Urothelium cell line (cell line): Measurements from ENCODE around the gene LINS1.

ENCODE experiments used
- DNase-seq: peaks from one replicate; pipeline ENCODE4 v3.0.0; 2011; ENCODE audit warnings: low spot score, mixed read lengths
- FAIRE-seq: peaks from 2 replicates; lab custom pipeline; 2011; peaks lifted over from hg19 to GRCh38; lab: Jason Lieb, UNC

The LINS1 gene

GRCh38 chr15:100602064-100602822 lies at the start of gene LINS1, which contains the start of gene ASB7:
Gene LINS1, minus strand, starts transcription at chr15:100602184. Its CDS starts 21,342 bp downstream, at chr15:100580842.
Gene ASB7, plus strand, starts transcription at chr15:100602589. Its CDS starts 9,628 bp downstream, at chr15:100612217.
- peak; percentile 99 for DNase-seq
- peak; percentile 98 for FAIRE-seq

GRCh38 chr15:100651253-100651652 lies 49.3 kb upstream of the LINS1 start:
- FAIRE-seq (no peak), DNase-seq (no peak)

GRCh38 chr15:100650685-100651084 lies 48.7 kb upstream of the LINS1 start:
- FAIRE-seq: no peak
- DNase-seq: no peak

- FAIRE-seq (no peak), DNase-seq (no peak)
These were observed 47.0 kb upstream of the LINS1 start for GRCh38 chr15:100648951-100649350.

- no peak for FAIRE-seq
These were observed 43.7 kb upstream of the LINS1 start for GRCh38 chr15:100645671-100646070.

GRCh38 chr15:100642950-100643338 lies 41.0 kb upstream of the LINS1 start:
- FAIRE-seq (no peak), DNase-seq (no peak)

More at GRCh38 chr15:100645671-100646070, 43.7 kb upstream of the LINS1 start:
- no peak for DNase-seq

- FAIRE-seq (no peak), DNase-seq (no peak)
These were observed 40.4 kb upstream of the LINS1 start for GRCh38 chr15:100642213-100642949.

GRCh38 chr15:100638177-100638730 lies 36.3 kb upstream of the LINS1 start:
- FAIRE-seq (no peak), DNase-seq (no peak)

- DNase-seq: no peak
- FAIRE-seq: no peak
These were observed 33.6 kb upstream of the LINS1 start for GRCh38 chr15:100635406-100636071.

GRCh38 chr15:100633763-100634075 lies 31.7 kb upstream of the LINS1 start:
- DNase-seq (no peak), FAIRE-seq (no peak)

- DNase-seq (no peak), FAIRE-seq (no peak)
These were observed 29.8 kb upstream of the LINS1 start for GRCh38 chr15:100631831-100632230.

GRCh38 chr15:100628746-100629145 lies 26.8 kb upstream of the LINS1 start:
- FAIRE-seq (no peak), DNase-seq (no peak)

GRCh38 chr15:100627789-100628395 lies 25.9 kb upstream of the LINS1 start:
- peak; percentile 64 for DNase-seq
- FAIRE-seq: no peak

GRCh38 chr15:100623301-100623700 lies 21.3 kb upstream of the LINS1 start:
- FAIRE-seq: no peak
- no peak for DNase-seq

- DNase-seq: no peak
- no peak for FAIRE-seq
These were observed 14.7 kb upstream of the LINS1 start for GRCh38 chr15:100616700-100617099.

- no peak for DNase-seq
- FAIRE-seq: no peak
These were observed 13.8 kb upstream of the LINS1 start for GRCh38 chr15:100615801-100616200.

- DNase-seq (no peak), FAIRE-seq (no peak)
These were observed 12.9 kb upstream of the LINS1 start for GRCh38 chr15:100614918-100615317.

- FAIRE-seq: no peak
- DNase-seq: no peak
These were observed 12.4 kb upstream of the LINS1 start for GRCh38 chr15:100614336-100614735.

- FAIRE-seq (no peak), DNase-seq (no peak)
These were observed 11.2 kb upstream of the LINS1 start for GRCh38 chr15:100613208-100613607.

- FAIRE-seq: no peak
These were observed 10.6 kb upstream of the LINS1 start for GRCh38 chr15:100612539-100612938.

GRCh38 chr15:100602823-100603393 lies 924 bp upstream of the LINS1 start:
- DNase-seq (peak; percentile 6), FAIRE-seq (no peak)

More at GRCh38 chr15:100612539-100612938, 10.6 kb upstream of the LINS1 start:
- no peak for DNase-seq
